Measurements from ENCODE around the gene ABCB10.

DNA sequence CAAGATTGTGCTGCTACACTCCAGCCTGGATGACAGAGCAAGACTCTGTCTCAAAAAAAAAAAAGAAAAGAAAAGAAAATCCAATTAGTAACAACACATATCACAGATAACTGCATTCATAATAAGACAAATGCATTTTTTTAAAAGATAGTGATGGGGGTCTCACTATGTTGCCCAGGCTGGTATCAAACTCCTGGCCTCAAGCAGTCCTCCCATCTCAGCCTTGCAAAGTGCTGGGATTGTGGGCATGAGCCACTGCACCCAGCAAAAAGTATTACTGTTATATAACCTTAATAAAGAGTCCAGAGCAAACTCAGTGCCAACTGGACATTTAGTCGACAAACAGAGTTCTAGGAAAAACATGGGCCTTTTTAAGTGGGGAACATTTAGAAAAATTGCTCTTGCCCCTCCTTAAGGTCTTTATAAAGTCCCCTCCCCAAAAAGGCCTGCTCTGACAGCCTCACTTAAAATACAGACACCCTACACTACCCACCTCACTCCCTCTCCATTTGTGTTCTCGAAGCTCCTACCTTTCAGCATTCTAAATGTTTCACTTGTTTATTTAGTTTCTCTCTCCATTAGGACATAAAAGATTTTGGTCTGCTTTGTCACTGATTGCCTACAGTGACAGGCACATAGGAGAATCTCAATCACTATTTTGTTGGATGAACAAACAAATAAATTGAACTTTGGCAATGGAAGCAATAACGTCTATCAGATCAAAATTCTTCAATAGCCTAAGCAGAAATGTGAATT, 7.5 kb downstream of the ABCB10 start:
- TF ChIP-seq RAD21 (IDR thresholded peaks at IDR 0.05; ENCODE audit: low read depth) (no peak), EP300 (IDR thresholded peaks at IDR 0.05; ENCODE audit: borderline replicate concordance) (no peak), EGR1 (IDR thresholded peaks at IDR 0.05) (no peak), YY1 (IDR thresholded peaks at IDR 0.05; ENCODE audit: low read depth) (no peak), TAF1 (IDR thresholded peaks at IDR 0.05; ENCODE audit: low read depth) (no peak), CEBPB (IDR thresholded peaks at IDR 0.05) (no peak), CREB1 (IDR thresholded peaks at IDR 0.05; ENCODE audit: low read depth) (no peak), TEAD4 (IDR thresholded peaks at IDR 0.05) (no peak), TCF12 (IDR thresholded peaks at IDR 0.05; ENCODE audit: low read depth) (no peak), FOXM1 (IDR thresholded peaks at IDR 0.05; ENCODE audit: borderline replicate concordance, low read depth) (no peak)
- TF ChIP-seq, protein P1, sequence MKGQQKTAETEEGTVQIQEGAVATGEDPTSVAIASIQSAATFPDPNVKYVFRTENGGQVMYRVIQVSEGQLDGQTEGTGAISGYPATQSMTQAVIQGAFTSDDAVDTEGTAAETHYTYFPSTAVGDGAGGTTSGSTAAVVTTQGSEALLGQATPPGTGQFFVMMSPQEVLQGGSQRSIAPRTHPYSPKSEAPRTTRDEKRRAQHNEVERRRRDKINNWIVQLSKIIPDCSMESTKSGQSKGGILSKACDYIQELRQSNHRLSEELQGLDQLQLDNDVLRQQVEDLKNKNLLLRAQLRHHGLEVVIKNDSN (IDR thresholded peaks at IDR 0.05) = no peak
- TF ChIP-seq, protein P2, sequence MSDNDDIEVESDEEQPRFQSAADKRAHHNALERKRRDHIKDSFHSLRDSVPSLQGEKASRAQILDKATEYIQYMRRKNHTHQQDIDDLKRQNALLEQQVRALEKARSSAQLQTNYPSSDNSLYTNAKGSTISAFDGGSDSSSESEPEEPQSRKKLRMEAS (IDR thresholded peaks at IDR 0.05) = no peak
- TF ChIP-seq, protein P3, sequence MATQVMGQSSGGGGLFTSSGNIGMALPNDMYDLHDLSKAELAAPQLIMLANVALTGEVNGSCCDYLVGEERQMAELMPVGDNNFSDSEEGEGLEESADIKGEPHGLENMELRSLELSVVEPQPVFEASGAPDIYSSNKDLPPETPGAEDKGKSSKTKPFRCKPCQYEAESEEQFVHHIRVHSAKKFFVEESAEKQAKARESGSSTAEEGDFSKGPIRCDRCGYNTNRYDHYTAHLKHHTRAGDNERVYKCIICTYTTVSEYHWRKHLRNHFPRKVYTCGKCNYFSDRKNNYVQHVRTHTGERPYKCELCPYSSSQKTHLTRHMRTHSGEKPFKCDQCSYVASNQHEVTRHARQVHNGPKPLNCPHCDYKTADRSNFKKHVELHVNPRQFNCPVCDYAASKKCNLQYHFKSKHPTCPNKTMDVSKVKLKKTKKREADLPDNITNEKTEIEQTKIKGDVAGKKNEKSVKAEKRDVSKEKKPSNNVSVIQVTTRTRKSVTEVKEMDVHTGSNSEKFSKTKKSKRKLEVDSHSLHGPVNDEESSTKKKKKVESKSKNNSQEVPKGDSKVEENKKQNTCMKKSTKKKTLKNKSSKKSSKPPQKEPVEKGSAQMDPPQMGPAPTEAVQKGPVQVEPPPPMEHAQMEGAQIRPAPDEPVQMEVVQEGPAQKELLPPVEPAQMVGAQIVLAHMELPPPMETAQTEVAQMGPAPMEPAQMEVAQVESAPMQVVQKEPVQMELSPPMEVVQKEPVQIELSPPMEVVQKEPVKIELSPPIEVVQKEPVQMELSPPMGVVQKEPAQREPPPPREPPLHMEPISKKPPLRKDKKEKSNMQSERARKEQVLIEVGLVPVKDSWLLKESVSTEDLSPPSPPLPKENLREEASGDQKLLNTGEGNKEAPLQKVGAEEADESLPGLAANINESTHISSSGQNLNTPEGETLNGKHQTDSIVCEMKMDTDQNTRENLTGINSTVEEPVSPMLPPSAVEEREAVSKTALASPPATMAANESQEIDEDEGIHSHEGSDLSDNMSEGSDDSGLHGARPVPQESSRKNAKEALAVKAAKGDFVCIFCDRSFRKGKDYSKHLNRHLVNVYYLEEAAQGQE (IDR thresholded peaks at IDR 0.05; ENCODE audit: low read depth) = no peak
